K562 (cell line): ENCODE measurements around the gene RERE. TPM values are rescaled to one million over a fixed set of nuclear protein-coding genes. Genes with fewer than 3 reads are reported as not detected.

Experiments
- ATAC-seq: fragments of 200-7000 bp; cut with Tn5 transposase; 3 replicates; pipeline ENCODE4 v1.9.1; 2020; ENCODE audit warnings: moderate library complexity
- BruUV-seq: library from RNA; stranded (reverse); fragments of 400-500 nt; replicated peaks from 2 replicates; lab custom pipeline; 2021; lab: Mats Ljungman, UMichigan
- CTCF ChIA-PET: fragments of 300-600 bp; formaldehyde crosslinking; extraction: SDS; loops from one replicate; lab custom pipeline; 2021; ENCODE audit warnings: low intra/inter-chr PET ratio; lab: Yijun Ruan, JAX
- POLR2A ChIA-PET: fragments of 300-600, 350-650 bp; sonication (Branson Sonifier 250); formaldehyde crosslinking; extraction: SDS; loops from one replicate; lab custom pipeline; 2021; ENCODE audit warnings: antibody characterized with exemption, inconsistent platforms; lab: Yijun Ruan, JAX
- DNase-seq, 4 experiments: peaks; one replicate each; pipeline versions ENCODE4 v3.0.0 to v3.0.0-alpha.2; 2011 to 2018; ENCODE audit warnings: low spot score in 3 of 4, mixed read lengths in 3 of 4; ENCODE audit errors: extremely low read depth in 1 of 4
- FAIRE-seq: peaks from 2 replicates; lab custom pipeline; 2011; peaks lifted over from hg19 to GRCh38; lab: Jason Lieb, UNC
- H2AFZ ChIP-seq: 2 replicates; pipeline ENCODE4 v1.6.0; 2011; ENCODE audit warnings: low read depth, low read length, control low read depth, inconsistent platforms
- H3K27ac ChIP-seq: fragments of 200-600 bp; 3 replicates; pipeline ENCODE4 v1.8.0; 2011; ENCODE audit warnings: low read depth, mild to moderate bottlenecking, control low read depth, inconsistent platforms, low read length, moderate library complexity, mixed read lengths; ENCODE audit errors: extremely low read depth
- H3K27me3 ChIP-seq, 2 experiments: fragments of 300-600 bp in 1 of 2; 2 replicates in 1 of 2; 3 replicates in 1 of 2; pipeline versions ENCODE4 v1.6.0 to v1.8.0; 2011; ENCODE audit warnings: inconsistent platforms in 2 of 2, low read length in 2 of 2, mild to moderate bottlenecking in 1 of 2, mixed read lengths in 1 of 2, moderate library complexity in 1 of 2; ENCODE audit not compliant: control insufficient read depth in 2 of 2, insufficient read depth in 2 of 2
- H3K36me3 ChIP-seq: fragments of 300-600 bp; 3 replicates; pipeline ENCODE4 v1.8.0; 2011; ENCODE audit warnings: mild to moderate bottlenecking, low read length, inconsistent platforms; ENCODE audit not compliant: control insufficient read depth, insufficient read depth
- H3K4me1 ChIP-seq, 2 experiments: fragments of 200-600 bp in 1 of 2; replicated peaks in 1 of 2; 2 replicates in 1 of 2; 3 replicates in 1 of 2; pipeline versions ENCODE4 v1.5.1 to v1.8.0; 2011; ENCODE audit warnings: inconsistent platforms in 2 of 2, low read length in 2 of 2, mild to moderate bottlenecking in 1 of 2, mixed read lengths in 1 of 2, moderate library complexity in 1 of 2; ENCODE audit not compliant: control insufficient read depth in 2 of 2, insufficient read depth in 2 of 2
- H3K4me2 ChIP-seq: 2 replicates; pipeline ENCODE4 v1.6.1; 2011; ENCODE audit warnings: low read length, control low read depth, inconsistent platforms, mixed read lengths; ENCODE audit not compliant: insufficient read depth
- H3K4me3 ChIP-seq: fragments of 200-600 bp; sonication (generic), shearing (Covaris generic); 2 replicates; pipeline ENCODE4 v1.5.1; 2016; ENCODE audit warnings: control low read depth, inconsistent platforms
- H3K79me2 ChIP-seq: fragments of 200-600 bp; 3 replicates; pipeline ENCODE4 v1.8.0; 2011; ENCODE audit warnings: low read length, inconsistent platforms; ENCODE audit not compliant: control insufficient read depth, insufficient read depth
- H3K9ac ChIP-seq, 2 experiments: 2 replicates each; pipeline versions ENCODE4 v1.6.0 to v1.6.1; 2011; ENCODE audit warnings: low read depth in 2 of 2, low read length in 2 of 2, control low read depth in 1 of 2, inconsistent platforms in 1 of 2, mild to moderate bottlenecking in 1 of 2, mixed read lengths in 1 of 2; ENCODE audit not compliant: insufficient read depth in 1 of 2
- H3K9me1 ChIP-seq: one replicate; pipeline ENCODE4 v1.6.0; 2011; ENCODE audit warnings: inconsistent platforms, mild to moderate bottlenecking, low read length, moderate library complexity; ENCODE audit not compliant: control insufficient read depth, insufficient read depth
- H3K9me3 ChIP-seq: replicated peaks from 2 replicates; pipeline ENCODE4 v1.5.1; 2011; ENCODE audit warnings: low read depth, low read length, inconsistent platforms; ENCODE audit not compliant: control insufficient read depth, insufficient read depth
- H4K20me1 ChIP-seq: replicated peaks from 2 replicates; pipeline ENCODE4 v1.6.1; 2011; ENCODE audit warnings: low read length, inconsistent platforms, mixed read lengths; ENCODE audit not compliant: control insufficient read depth, insufficient read depth
- ATF1 ChIP-seq, 2 experiments: fragments of 450-650 bp in 1 of 2; IDR thresholded peaks; 2 replicates each; pipeline ENCODE4 v1.6.1; 2016; ENCODE audit warnings: missing compliant biosample characterization in 1 of 2, missing genetic modification characterization in 1 of 2
- EWSR1 ChIP-seq: fragments of 450-650 bp; IDR thresholded peaks from 2 replicates; pipeline ENCODE4 v1.6.1; 2018; ENCODE audit warnings: borderline replicate concordance, mild to moderate bottlenecking, low read depth, moderate library complexity; ENCODE audit not compliant: partially characterized antibody
- FOXK2 ChIP-seq, 2 experiments: fragments of 450-650 bp; IDR thresholded peaks in 1 of 2; conservative IDR thresholded peaks in 1 of 2; 2 replicates each; pipeline ENCODE4 v1.6.1; 2016; ENCODE audit warnings: low read depth in 2 of 2, mild to moderate bottlenecking in 1 of 2
- HDAC1 ChIP-seq, 2 experiments: fragments of 450-650 bp; IDR thresholded peaks; 2 replicates each; pipeline ENCODE4 v1.6.1; 2016 to 2017; ENCODE audit warnings: inconsistent platforms in 1 of 2, mild to moderate bottlenecking in 1 of 2, moderate library complexity in 1 of 2
- HMGN3 ChIP-seq: IDR thresholded peaks from 2 replicates; pipeline ENCODE4 v1.6.1; 2011; ENCODE audit warnings: borderline replicate concordance, low read depth, mild to moderate bottlenecking, mixed read lengths, low read length; ENCODE audit not compliant: insufficient read length; ENCODE audit errors: extremely low read depth
- IRF2 ChIP-seq: sonication (generic); formaldehyde crosslinking; IDR thresholded peaks from 2 replicates; pipeline ENCODE4 v1.8.1; 2022; ENCODE audit warnings: mild to moderate bottlenecking, missing genetic modification reagents
- MAFF ChIP-seq: IDR thresholded peaks from 2 replicates; pipeline ENCODE4 v1.6.1; 2012; ENCODE audit warnings: low read length, improper control_type of control experiment
- MLLT1 ChIP-seq, 2 experiments: fragments of 450-650 bp; IDR thresholded peaks; 2 replicates each; pipeline ENCODE4 v1.6.1; 2016
- MYC ChIP-seq, 2 experiments: fragments of 250-450 bp in 1 of 2; sonication (Bioruptor Pico) in 1 of 2; IDR thresholded peaks; 2 replicates each; pipeline versions ENCODE4 v1.5.1 to v1.6.1; 2012 to 2021; ENCODE audit warnings: low read depth in 2 of 2, borderline replicate concordance in 1 of 2, improper control_type of control experiment in 1 of 2, low read length in 1 of 2, mild to moderate bottlenecking in 1 of 2, moderate library complexity in 1 of 2
- NCOR1 ChIP-seq: fragments of 450-650 bp; IDR thresholded peaks from 2 replicates; pipeline ENCODE4 v1.6.1; 2016; ENCODE audit warnings: mild to moderate bottlenecking, moderate library complexity
- NR2C2 ChIP-seq, 2 experiments: fragments of 200-800 bp in 1 of 2; sonication (Bioruptor generic) in 1 of 2; sonication (generic) in 1 of 2; formaldehyde crosslinking in 1 of 2; IDR thresholded peaks; 2 replicates each; pipeline versions ENCODE4 v1.6.1 to v1.8.0; 2016 to 2022; ENCODE audit warnings: mild to moderate bottlenecking in 1 of 2, missing compliant biosample characterization in 1 of 2, missing genetic modification characterization in 1 of 2, missing genetic modification reagents in 1 of 2
- NUFIP1 ChIP-seq: fragments of 450-650 bp; IDR thresholded peaks from 2 replicates; pipeline ENCODE4 v1.6.1; 2018; ENCODE audit not compliant: partially characterized antibody
- PTRF ChIP-seq: fragments of 450-650 bp; IDR thresholded peaks from 2 replicates; pipeline ENCODE4 v1.6.1; 2016; ENCODE audit warnings: mild to moderate bottlenecking, missing genetic modification characterization, missing compliant biosample characterization
- SMARCE1 ChIP-seq: fragments of 450-650 bp; IDR thresholded peaks from 2 replicates; pipeline ENCODE4 v1.7.1; 2016; ENCODE audit warnings: mild to moderate bottlenecking
- STAT5A ChIP-seq: IDR thresholded peaks from 2 replicates; pipeline ENCODE4 v1.6.1; 2012; ENCODE audit warnings: low read length, inconsistent platforms, borderline replicate concordance
- TAF15 ChIP-seq: fragments of 200-400 bp; formaldehyde crosslinking; IDR thresholded peaks from 2 replicates; pipeline ENCODE4 v1.6.1; 2017; ENCODE audit warnings: mild to moderate bottlenecking, low read depth, low read length, moderate library complexity
- TAL1 ChIP-seq: fragments of 450-650 bp; IDR thresholded peaks from 2 replicates; pipeline ENCODE4 v1.6.1; 2016; ENCODE audit warnings: mild to moderate bottlenecking
- XRCC5 ChIP-seq: fragments of 200-400 bp; formaldehyde crosslinking; IDR thresholded peaks from 2 replicates; pipeline ENCODE4 v1.6.1; 2017; ENCODE audit warnings: low read depth, mild to moderate bottlenecking, low read length
- ZNF282 ChIP-seq: sonication (generic); formaldehyde crosslinking; IDR thresholded peaks from 2 replicates; pipeline ENCODE4 v1.8.1; 2023; ENCODE audit warnings: missing genetic modification reagents
- ZNF76 ChIP-seq: fragments of 250-450 bp; sonication (Bioruptor Pico); IDR thresholded peaks from 2 replicates; pipeline ENCODE4 v1.4.0; 2020; ENCODE audit warnings: mild to moderate bottlenecking, moderate library complexity, borderline replicate concordance
- WGBS: fragments of 100-300 bp; shearing (Covaris generic); methylation state at CpG from one replicate; pipeline ENCODE4 v1.1.6; 2016; ENCODE audit warnings: low coverage, mixed read lengths; ENCODE audit not compliant: insufficient coverage; ENCODE audit errors: missing lambda C conversion rate; 5-methylcytosine and 5-hydroxymethylcytosine counted together
- in situ Hi-C: fragments of 300-500 bp; cut with MboI; formaldehyde crosslinking; loops from 4 replicates; pipeline ENCODE4 v1.15.0; 2018; ENCODE audit warnings: inconsistent platforms, mixed read lengths
- intact Hi-C: fragments of 100-400 bp; cut with micrococcal nuclease; formaldehyde crosslinking; loops from 2 replicates; pipeline ENCODE4 v1.14.2; 2022
- polyA plus RNA-seq, 8 experiments: library from polyadenylated mRNA; depleted of rRNA in 4 of 8; stranded (reverse) in 5 of 8; unstranded in 3 of 8; fragments of >200 nt; fragmentation: Nextera tagmentation in 2 of 8; fragmentation: Illumina TruSeq in 1 of 8; extraction: Ambion mirVana in 2 of 8; extraction: Trizol in 1 of 8; gene quantifications; 2 replicates each; pipeline versions ENCODE4 v1.2.1 to v1.2.3, GENCODE V29; 2011 to 2014; ENCODE audit warnings: inconsistent platforms in 1 of 8, missing spikeins in 1 of 8
- total RNA-seq, 7 experiments: library from RNA; depleted of rRNA in 6 of 7; stranded (reverse); fragments of >200 nt in 6 of 7; fragmentation: Illumina TruSeq in 2 of 7; extraction: Trizol in 2 of 7; gene quantifications; 2 replicates each; pipeline versions ENCODE4 v1.2.1 to v1.2.3, GENCODE V29; 2011 to 2021; ENCODE audit warnings: low replicate concordance in 1 of 7

RERE gene
- total and polyA plus RNA-seq, 9 of the 15 experiments (the other 6 are each of a cell fraction or from before 2014, with no cell fraction given) = 3.0 to 51.5 (median 13.4) TPM

GRCh38 chr1:8815582-8816151 lies 1.8 kb downstream of the RERE start (continued):
- TF ChIP-seq SMARCE1 = peak; percentile 11; the same call in 1 of the 2 replicates
- peak; percentile 8; the same call in 1 of the 2 replicates for TF ChIP-seq NCOR1
- TF ChIP-seq EWSR1 = no peak
- no peak for TF ChIP-seq STAT5A
- TF ChIP-seq HMGN3 = no peak
- peak; percentile 30 to 62; a peak in 2 of 4 replicates for TF ChIP-seq FOXK2 (conservative IDR thresholded peaks at IDR 0.05 in 1 of 2, IDR thresholded peaks at IDR 0.05 in 1 of 2; ENCODE audit: low read depth in 2 of 2)
- peak; percentile 26 for TF ChIP-seq NUFIP1

- H3K4me1 ChIP-seq = peaks cover 7 to 16% of the 10 kb centered on the region in 2 experiments
- ChIA-PET POLR2A (interaction anchor here (0.5 to 1.7 kb wide), 9 partner anchors 10 to 64 kb away, joined by 3 to 25 read pairs (median 3); partner anchors contain the start of gene ENO1), CTCF (no interaction called here)
- no peaks in the 10 kb centered on the region; the same call in 2 of the 3 replicates for H3K36me3 ChIP-seq
- peaks cover 75% of the 10 kb centered on the region for H3K79me2 ChIP-seq
- intact Hi-C loops = no loop called here
- no peak overlapping the region for H2AFZ ChIP-seq
- no peaks in the 10 kb centered on the region for H3K9me1 ChIP-seq
- peak; percentile 57 for FAIRE-seq
- DNase-seq = peak; percentile 57 to 63 (median 59)
- ATAC-seq = peak; percentile 18; the same call in 2 of the 3 replicates
- H3K27me3 ChIP-seq = no peaks in the 10 kb centered on the region
- no TSS peak for BruUV-seq
- 6% methylated on average over 5 of the region's 5 CpGs for WGBS
- H3K4me3 ChIP-seq = peak overlapping the region; percentile 82; the same call in 1 of the 2 replicates
- H3K9me3 ChIP-seq = no peaks in the 10 kb centered on the region
- in situ Hi-C loops = no loop called here
- peak overlapping the region in 1 of 2 experiments; percentile 24; a peak in 1 of 4 replicates for H3K9ac ChIP-seq
- peaks cover 17% of the 10 kb centered on the region for H4K20me1 ChIP-seq
- peak overlapping the region; percentile 85 for H3K4me2 ChIP-seq
- no peak overlapping the region for H3K27ac ChIP-seq
- TF ChIP-seq MYC (IDR thresholded peaks at IDR 0.05; ENCODE audit: low read depth, low read length) (0 out of 2 replicates have a peak, but pooled peaks have one; percentile 39), MYC (CRISPR knock-in tag; IDR thresholded peaks at IDR 0.05; ENCODE audit: borderline replicate concordance, low read depth) (no peak), ZNF282 (no peak), PTRF (no peak), XRCC5 (no peak), ATF1 (CRISPR knock-in tag; IDR thresholded peaks at IDR 0.05) (no peak), ATF1 (tag; IDR thresholded peaks at IDR 0.05) (0 out of 2 replicates have a peak, but pooled peaks have one; percentile 39), IRF2 (CRISPR knock-in tag) (no peak), MAFF (no peak), MLLT1 (IDR thresholded peaks at IDR 0.05) (0 out of 4 replicates have a peak, but pooled peaks of 1 of the 2 experiments have one; percentile 43), NR2C2 (CRISPR knock-in tag; IDR thresholded peaks at IDR 0.05) (no peak), NR2C2 (tag; IDR thresholded peaks at IDR 0.05) (no peak), TAF15 (no peak), ZNF76 (no peak), HDAC1 (IDR thresholded peaks at IDR 0.05) (peak in 1 of 2 experiments; percentile 10; a peak in 1 of 4 replicates), SMARCE1 (peak; percentile 61; the same call in 1 of the 2 replicates), TAL1 (no peak)
These were observed 2.6 kb downstream of the RERE start for GRCh38 chr1:8814865-8815264.
